ENCODE data around the gene HELZ.

DNA sequence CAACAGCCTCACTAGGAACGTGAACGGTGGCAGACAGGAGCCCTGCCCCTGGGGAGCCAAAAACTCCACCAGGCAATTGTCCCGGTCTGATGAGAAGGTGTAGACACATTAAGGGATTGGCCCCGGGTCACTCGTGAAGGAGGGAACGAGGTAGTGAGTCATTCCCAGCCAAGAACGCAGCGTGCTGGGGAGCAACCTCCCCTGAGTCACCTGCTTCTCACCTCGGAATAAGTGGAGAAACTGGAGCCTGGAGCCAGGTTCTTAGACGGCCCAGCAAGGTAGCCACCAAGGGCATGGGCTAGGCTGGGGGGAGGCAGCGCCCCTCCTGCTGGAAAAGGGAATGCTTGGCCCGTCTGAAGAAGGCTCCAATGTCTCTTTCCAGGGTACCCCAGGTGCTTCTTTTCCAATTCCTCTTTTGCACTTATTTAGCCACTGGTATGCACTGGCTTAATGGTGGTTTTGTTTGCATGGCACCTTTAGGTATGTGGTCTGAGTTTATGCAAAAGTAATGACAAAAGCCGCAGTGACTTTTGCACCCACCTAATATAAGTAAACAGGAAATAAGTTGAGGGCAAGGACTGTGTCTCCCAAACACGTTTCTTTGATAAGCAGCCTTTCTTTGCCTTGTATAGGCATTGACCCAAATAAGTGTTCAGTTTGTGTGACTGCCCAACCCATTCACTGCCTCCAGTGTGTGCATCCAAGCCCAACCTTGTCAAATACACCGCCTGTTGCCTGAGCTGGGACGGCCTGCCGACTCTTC is 1.8 kb upstream of the HELZ start:
- TF ChIP-seq, protein P1, sequence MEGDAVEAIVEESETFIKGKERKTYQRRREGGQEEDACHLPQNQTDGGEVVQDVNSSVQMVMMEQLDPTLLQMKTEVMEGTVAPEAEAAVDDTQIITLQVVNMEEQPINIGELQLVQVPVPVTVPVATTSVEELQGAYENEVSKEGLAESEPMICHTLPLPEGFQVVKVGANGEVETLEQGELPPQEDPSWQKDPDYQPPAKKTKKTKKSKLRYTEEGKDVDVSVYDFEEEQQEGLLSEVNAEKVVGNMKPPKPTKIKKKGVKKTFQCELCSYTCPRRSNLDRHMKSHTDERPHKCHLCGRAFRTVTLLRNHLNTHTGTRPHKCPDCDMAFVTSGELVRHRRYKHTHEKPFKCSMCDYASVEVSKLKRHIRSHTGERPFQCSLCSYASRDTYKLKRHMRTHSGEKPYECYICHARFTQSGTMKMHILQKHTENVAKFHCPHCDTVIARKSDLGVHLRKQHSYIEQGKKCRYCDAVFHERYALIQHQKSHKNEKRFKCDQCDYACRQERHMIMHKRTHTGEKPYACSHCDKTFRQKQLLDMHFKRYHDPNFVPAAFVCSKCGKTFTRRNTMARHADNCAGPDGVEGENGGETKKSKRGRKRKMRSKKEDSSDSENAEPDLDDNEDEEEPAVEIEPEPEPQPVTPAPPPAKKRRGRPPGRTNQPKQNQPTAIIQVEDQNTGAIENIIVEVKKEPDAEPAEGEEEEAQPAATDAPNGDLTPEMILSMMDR (conservative IDR thresholded peaks at IDR 0.05; ENCODE audit: low read depth, low read length), result no peak
- TF ChIP-seq EZH2 (IDR thresholded peaks at IDR 0.05; ENCODE audit: low read length, unreplicated experiment), result no peak
- no peak for TF ChIP-seq EZH2phosphoT487 (IDR thresholded peaks at IDR 0.05; ENCODE audit: borderline replicate concordance, low read length)

Data from PC-3 (cell line).